ENCODE results near the gene CAMTA1. TPM values are rescaled to one million over a fixed set of nuclear protein-coding genes. Genes with fewer than 3 reads are reported as not detected.

The CAMTA1 gene
- total RNA-seq, 1 donor from 2014 or later = 160 TPM

DNA sequence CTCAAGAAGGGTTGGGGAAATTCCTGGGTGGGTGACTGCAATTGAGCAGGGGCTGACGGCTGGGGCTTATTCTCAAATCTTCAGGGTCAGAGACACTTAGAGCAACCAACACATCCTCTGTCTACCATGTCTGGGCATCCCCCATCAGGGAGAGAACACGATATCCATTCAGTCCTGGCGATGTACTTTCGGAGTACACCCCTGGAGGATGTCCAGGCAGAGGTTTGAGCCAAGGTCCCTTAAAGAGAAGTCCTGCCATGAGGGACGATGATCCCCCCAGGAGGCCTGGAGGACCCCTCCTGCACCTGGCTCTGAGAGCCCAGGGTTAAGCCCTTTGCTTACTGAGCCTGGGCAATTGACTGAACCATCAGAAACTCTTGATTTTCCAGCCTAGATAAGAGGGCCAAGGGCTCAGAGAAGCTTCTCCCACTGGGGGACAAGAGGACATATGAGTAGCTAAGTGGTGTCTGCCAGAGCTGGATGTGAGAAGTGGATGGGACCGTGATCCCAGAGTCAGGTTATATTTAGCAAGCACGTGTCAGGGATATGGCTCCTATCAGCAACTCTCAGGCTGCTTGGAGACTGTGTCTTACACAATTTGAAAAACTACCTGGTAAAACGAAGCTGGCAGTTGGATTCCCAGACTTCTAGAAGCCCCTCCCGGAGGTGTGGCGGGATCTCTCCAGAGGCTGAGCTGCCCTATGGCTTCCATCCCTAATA is 732.5 kb downstream of the CAMTA1 start:
- no peaks in the 10 kb centered on the region for H3K27me3 ChIP-seq (ENCODE audit: low read depth)
- no peak for DNase-seq
- no peaks in the 10 kb centered on the region for H3K36me3 ChIP-seq
- intact Hi-C loops (cut with micrococcal nuclease) = no loop called here
- peaks cover 36% of the 10 kb centered on the region for H3K4me1 ChIP-seq
- H3K27ac ChIP-seq (replicated peaks) = peak overlapping the region; percentile 84
- H3K4me3 ChIP-seq = no peak overlapping the region
- TF ChIP-seq, protein P1, sequence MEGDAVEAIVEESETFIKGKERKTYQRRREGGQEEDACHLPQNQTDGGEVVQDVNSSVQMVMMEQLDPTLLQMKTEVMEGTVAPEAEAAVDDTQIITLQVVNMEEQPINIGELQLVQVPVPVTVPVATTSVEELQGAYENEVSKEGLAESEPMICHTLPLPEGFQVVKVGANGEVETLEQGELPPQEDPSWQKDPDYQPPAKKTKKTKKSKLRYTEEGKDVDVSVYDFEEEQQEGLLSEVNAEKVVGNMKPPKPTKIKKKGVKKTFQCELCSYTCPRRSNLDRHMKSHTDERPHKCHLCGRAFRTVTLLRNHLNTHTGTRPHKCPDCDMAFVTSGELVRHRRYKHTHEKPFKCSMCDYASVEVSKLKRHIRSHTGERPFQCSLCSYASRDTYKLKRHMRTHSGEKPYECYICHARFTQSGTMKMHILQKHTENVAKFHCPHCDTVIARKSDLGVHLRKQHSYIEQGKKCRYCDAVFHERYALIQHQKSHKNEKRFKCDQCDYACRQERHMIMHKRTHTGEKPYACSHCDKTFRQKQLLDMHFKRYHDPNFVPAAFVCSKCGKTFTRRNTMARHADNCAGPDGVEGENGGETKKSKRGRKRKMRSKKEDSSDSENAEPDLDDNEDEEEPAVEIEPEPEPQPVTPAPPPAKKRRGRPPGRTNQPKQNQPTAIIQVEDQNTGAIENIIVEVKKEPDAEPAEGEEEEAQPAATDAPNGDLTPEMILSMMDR (IDR thresholded peaks at IDR 0.05; ENCODE audit: borderline replicate concordance) = no peak
- no peaks in the 10 kb centered on the region for H3K9me3 ChIP-seq (replicated peaks)

DNA sequence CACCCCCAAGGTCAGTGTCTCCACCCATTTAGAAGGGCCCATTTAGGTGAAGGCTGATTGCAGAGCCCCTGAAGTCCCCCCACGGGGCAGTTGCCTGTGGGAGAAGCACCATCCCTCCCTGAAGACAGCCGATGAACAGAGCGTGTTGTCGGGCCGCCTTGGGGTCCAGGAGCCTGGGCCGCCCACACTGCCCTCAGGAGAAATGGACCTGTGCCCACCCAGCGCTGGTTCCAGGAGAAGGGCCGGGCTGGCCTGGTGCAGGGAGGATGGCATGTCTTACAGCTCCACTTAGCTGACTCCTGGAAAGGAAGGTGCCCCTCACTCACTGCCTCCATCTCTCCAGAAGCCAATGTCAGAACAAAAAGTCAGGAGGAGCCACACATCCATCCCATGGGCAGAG is 733.2 kb downstream of the CAMTA1 start:
- Histone ChIP-seq H3K4me1 (peaks cover 36% of the 10 kb centered on the region), H3K36me3 (no peaks in the 10 kb centered on the region), H3K27me3 (ENCODE audit: low read depth) (no peaks in the 10 kb centered on the region), H3K9me3 (replicated peaks) (no peaks in the 10 kb centered on the region), H3K4me3 (no peak overlapping the region), H3K27ac (replicated peaks) (peak overlapping the region; percentile 84)
- DNase-seq = no peak
- TF ChIP-seq, protein P1 (IDR thresholded peaks at IDR 0.05; ENCODE audit: borderline replicate concordance) = no peak
- intact Hi-C loops (cut with micrococcal nuclease) = no loop called here

DNA sequence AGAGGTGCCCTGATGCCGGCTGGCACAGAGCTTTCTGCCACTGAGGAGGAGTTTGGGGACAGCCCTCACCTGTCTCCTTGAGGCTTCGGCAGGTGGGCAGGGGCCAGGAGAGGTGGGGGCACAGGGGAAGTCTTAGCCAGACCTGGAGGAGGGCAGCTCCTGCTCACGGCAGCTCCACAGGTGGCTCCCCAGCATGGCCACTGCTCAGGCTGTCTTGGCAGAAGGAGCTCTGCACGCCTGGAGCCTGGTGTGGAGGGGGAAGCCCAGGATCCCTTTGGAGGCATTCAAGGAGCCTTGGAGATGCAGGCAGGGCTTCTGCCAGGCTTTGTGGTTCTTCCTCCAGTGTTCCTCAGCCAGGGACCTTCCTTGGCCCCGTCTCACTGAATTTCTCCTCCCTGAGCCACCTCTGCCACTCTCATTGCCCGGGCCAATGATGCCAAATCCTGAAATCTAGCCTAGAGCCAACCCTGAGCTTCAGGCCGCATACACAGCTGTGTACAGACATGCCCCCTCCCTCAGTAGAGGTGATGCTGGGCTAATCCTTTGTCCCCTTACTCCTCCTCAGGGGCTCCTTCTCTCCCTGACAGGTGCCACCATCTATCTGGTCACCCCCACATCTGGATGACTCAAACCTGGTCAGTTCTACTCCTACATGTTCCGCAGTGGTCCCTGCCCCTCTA is 734.1 kb downstream of the CAMTA1 start:
- no peak overlapping the region for H3K27ac ChIP-seq (replicated peaks)
- no peak for DNase-seq
- TF ChIP-seq, protein P1 (IDR thresholded peaks at IDR 0.05; ENCODE audit: borderline replicate concordance) = no peak
- no peaks in the 10 kb centered on the region for H3K27me3 ChIP-seq (ENCODE audit: low read depth)
- H3K4me3 ChIP-seq = no peak overlapping the region
- intact Hi-C loops (cut with micrococcal nuclease) = no loop called here
- H3K36me3 ChIP-seq = no peaks in the 10 kb centered on the region
- no peaks in the 10 kb centered on the region for H3K9me3 ChIP-seq (replicated peaks)
- H3K4me1 ChIP-seq = peaks cover 36% of the 10 kb centered on the region

DNA sequence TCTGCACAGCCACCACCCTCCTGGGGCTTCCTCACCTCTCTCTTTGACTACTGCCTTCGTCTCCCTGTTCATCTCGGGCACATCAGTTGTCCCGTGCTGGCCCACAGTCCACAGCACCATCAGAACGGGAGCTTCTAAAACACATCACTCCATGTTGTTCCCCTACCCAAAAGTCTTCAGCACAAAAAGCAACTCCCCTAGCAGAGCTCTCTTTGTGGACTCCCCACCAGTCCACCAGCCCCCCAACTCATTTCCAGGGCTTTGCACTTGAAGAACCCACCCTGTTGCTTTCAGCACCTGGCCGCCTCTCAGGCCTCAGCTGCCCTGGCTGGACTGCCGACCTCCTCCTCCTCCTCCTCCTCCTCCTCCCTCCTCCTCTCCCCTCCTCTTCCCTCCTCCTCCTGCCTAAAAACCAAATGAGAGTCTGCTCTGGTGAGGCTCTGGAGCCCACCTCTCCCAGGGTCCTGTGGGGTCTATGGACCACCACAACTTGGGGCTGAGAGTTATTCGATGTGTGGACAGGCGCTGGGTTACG is 734.7 kb downstream of the CAMTA1 start:
- Histone ChIP-seq H3K36me3 (no peaks in the 10 kb centered on the region), H3K27me3 (ENCODE audit: low read depth) (no peaks in the 10 kb centered on the region), H3K4me1 (peaks cover 36% of the 10 kb centered on the region), H3K27ac (replicated peaks) (no peak overlapping the region), H3K4me3 (no peak overlapping the region), H3K9me3 (replicated peaks) (no peaks in the 10 kb centered on the region)
- no peak for DNase-seq
- TF ChIP-seq, protein P1 (IDR thresholded peaks at IDR 0.05; ENCODE audit: borderline replicate concordance) = no peak
- intact Hi-C loops (cut with micrococcal nuclease) = no loop called here

DNA sequence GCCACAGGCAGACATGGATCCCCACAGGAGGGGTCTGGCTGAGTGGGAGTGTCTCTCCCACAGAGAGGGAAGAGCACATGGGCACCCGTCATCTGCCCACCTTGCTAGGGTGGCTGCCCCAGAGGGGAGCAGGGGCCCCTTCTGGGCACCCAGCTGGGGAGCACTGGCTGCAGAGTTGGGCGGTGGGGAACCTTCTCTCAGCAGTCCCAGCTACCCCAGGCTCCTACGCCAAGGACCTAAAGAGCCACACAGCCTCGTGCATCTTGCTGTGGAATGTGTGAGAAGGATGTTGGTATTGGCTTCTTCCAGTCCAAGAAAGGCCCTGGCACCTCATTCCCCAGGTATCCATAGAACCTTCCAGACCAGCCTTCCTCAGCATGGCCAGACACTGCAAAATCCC is 735.2 kb downstream of the CAMTA1 start:
- intact Hi-C loops (cut with micrococcal nuclease) = no loop called here
- no peak for DNase-seq
- TF ChIP-seq, protein P1 (IDR thresholded peaks at IDR 0.05; ENCODE audit: borderline replicate concordance) = no peak

More for the DNA sequence above, 735.2 kb downstream of the CAMTA1 start:
- H3K9me3 ChIP-seq (replicated peaks) = no peaks in the 10 kb centered on the region
- H3K4me3 ChIP-seq = no peak overlapping the region
- H3K27ac ChIP-seq (replicated peaks) = no peak overlapping the region
- no peaks in the 10 kb centered on the region for H3K36me3 ChIP-seq
- H3K4me1 ChIP-seq = peaks cover 36% of the 10 kb centered on the region
- no peaks in the 10 kb centered on the region for H3K27me3 ChIP-seq (ENCODE audit: low read depth)

All from left ventricle myocardium inferior (tissue), 1 donor.